MM.1S (cell line): Measurements from ENCODE around the gene MMP19.

Experiments used
- DNase-seq: peaks from one replicate; pipeline ENCODE4 v3.0.0-alpha.2; 2015
- H2AFZ ChIP-seq: fragments of 300-600 bp; sonication (generic); 2 replicates; pipeline ENCODE4 v1.6.0; 2016; ENCODE audit warnings: antibody characterized with exemption, low read length
- H3F3A ChIP-seq: fragments of 300-600 bp; sonication (generic); 2 replicates; pipeline ENCODE4 v1.6.1; 2016; ENCODE audit warnings: mild to moderate bottlenecking, antibody characterized with exemption, low read length, moderate library complexity, mixed read lengths; ENCODE audit not compliant: insufficient read depth
- H3K27ac ChIP-seq: fragments of 300-600 bp; sonication (generic); 2 replicates; pipeline ENCODE4 v1.5.1; 2016; ENCODE audit warnings: mild to moderate bottlenecking, low read length
- H3K27me3 ChIP-seq: fragments of 300-600 bp; sonication (generic); replicated peaks from 2 replicates; pipeline ENCODE4 v1.6.0; 2016; ENCODE audit warnings: low read length; ENCODE audit not compliant: insufficient read depth
- H3K36me3 ChIP-seq: fragments of 300-600 bp; sonication (generic); replicated peaks from 2 replicates; pipeline ENCODE4 v1.6.1; 2016; ENCODE audit warnings: mild to moderate bottlenecking, low read length, mixed read lengths; ENCODE audit not compliant: insufficient read depth
- H3K4me1 ChIP-seq: fragments of 300-600 bp; sonication (generic); 2 replicates; pipeline ENCODE4 v1.6.1; 2016; ENCODE audit warnings: low read length, mixed read lengths
- H3K4me2 ChIP-seq: fragments of 300-600 bp; sonication (generic); 2 replicates; pipeline ENCODE4 v1.6.0; 2016; ENCODE audit warnings: low read depth, low read length
- H3K4me3 ChIP-seq: fragments of 300-600 bp; sonication (generic); 2 replicates; pipeline ENCODE4 v1.5.1; 2016; ENCODE audit warnings: low read length, mixed read lengths
- H3K79me2 ChIP-seq: fragments of 300-600 bp; sonication (generic); 2 replicates; pipeline ENCODE4 v1.6.1; 2016; ENCODE audit warnings: mixed run types, low read length, mixed read lengths
- H3K9ac ChIP-seq: fragments of 300-600 bp; sonication (generic); 2 replicates; pipeline ENCODE4 v1.6.1; 2016; ENCODE audit warnings: low read length, mixed read lengths
- H3K9me2 ChIP-seq: fragments of 300-600 bp; sonication (generic); replicated peaks from 2 replicates; pipeline ENCODE4 v1.6.1; 2016; ENCODE audit warnings: mild to moderate bottlenecking, low read length, mixed read lengths; ENCODE audit not compliant: insufficient read depth
- H3K9me3 ChIP-seq: fragments of 300-600 bp; sonication (generic); replicated peaks from 2 replicates; pipeline ENCODE4 v1.6.1; 2016; ENCODE audit warnings: mild to moderate bottlenecking, low read length, mixed read lengths; ENCODE audit not compliant: insufficient read depth
- H4K20me1 ChIP-seq: fragments of 300-600 bp; sonication (generic); 2 replicates; pipeline ENCODE4 v1.6.1; 2016; ENCODE audit warnings: mild to moderate bottlenecking, low read length, moderate library complexity, mixed read lengths; ENCODE audit not compliant: insufficient read depth
- CTCF ChIP-seq: fragments of 300-600 bp; sonication (generic); IDR thresholded peaks from 2 replicates; pipeline ENCODE4 v1.5.1; 2016; ENCODE audit warnings: antibody characterized with exemption, low read length, mixed read lengths
- EZH2 ChIP-seq: fragments of 300-600 bp; sonication (generic); optimal IDR thresholded peaks from 2 replicates; pipeline ENCODE3; 2017; ENCODE audit warnings: low read depth, mild to moderate bottlenecking, antibody characterized with exemption, low read length, mixed read lengths
- EZH2phosphoT487 ChIP-seq: fragments of 300-600 bp; sonication (generic); IDR thresholded peaks from 2 replicates; pipeline ENCODE4 v1.6.1; 2018; ENCODE audit warnings: antibody characterized with exemption, low read length

The MMP19 gene

GRCh38 chr12:55830601-55831446 is 11.9 kb downstream of the MMP19 start:
- Histone ChIP-seq H3K36me3 (no peaks in the 10 kb centered on the region), H3K4me3 (peak overlapping the region; percentile 96), H3K9me3 (no peaks in the 10 kb centered on the region), H3K9ac (peak overlapping the region; percentile 85; the same call in 1 of the 2 replicates), H3K27ac (no peak overlapping the region), H3K4me1 (peaks cover 18% of the 10 kb centered on the region), H3F3A (peaks cover 15% of the 10 kb centered on the region), H3K27me3 (no peaks in the 10 kb centered on the region), H3K4me2 (peak overlapping the region; percentile 98), H3K9me2 (no peaks in the 10 kb centered on the region), H2AFZ (peak overlapping the region; percentile 95), H4K20me1 (no peaks in the 10 kb centered on the region), H3K79me2 (peaks cover 31% of the 10 kb centered on the region)
- TF ChIP-seq CTCF (no peak), EZH2 (no peak), EZH2phosphoT487 (no peak)
- DNase-seq = no peak

- Histone ChIP-seq H2AFZ (peak overlapping the region; percentile 95), H3K36me3 (no peaks in the 10 kb centered on the region), H3K27me3 (no peaks in the 10 kb centered on the region), H3K9me2 (no peaks in the 10 kb centered on the region), H3K4me1 (peaks cover 18% of the 10 kb centered on the region), H3K4me2 (peak overlapping the region; percentile 98), H3K27ac (peak overlapping the region; percentile 35; the same call in 1 of the 2 replicates), H3K9ac (peak overlapping the region; percentile 85), H3F3A (peaks cover 15% of the 10 kb centered on the region), H3K79me2 (peaks cover 33% of the 10 kb centered on the region), H4K20me1 (no peaks in the 10 kb centered on the region), H3K4me3 (peak overlapping the region; percentile 96), H3K9me3 (no peaks in the 10 kb centered on the region)
- DNase-seq = no peak
- TF ChIP-seq CTCF (no peak), EZH2phosphoT487 (no peak), EZH2 (no peak)
Observed at GRCh38 chr12:55829967-55830600, 12.7 kb downstream of the MMP19 start.

- Histone ChIP-seq H3K27me3 (no peaks in the 10 kb centered on the region), H3K9ac (no peak overlapping the region), H3K4me2 (peak overlapping the region; percentile 75), H2AFZ (no peak overlapping the region), H3K9me3 (no peaks in the 10 kb centered on the region), H4K20me1 (no peaks in the 10 kb centered on the region), H3K4me1 (peaks cover 18% of the 10 kb centered on the region), H3K36me3 (no peaks in the 10 kb centered on the region), H3F3A (peaks cover 15% of the 10 kb centered on the region), H3K79me2 (peaks cover 33% of the 10 kb centered on the region), H3K4me3 (peak overlapping the region; percentile 96; the same call in 1 of the 2 replicates), H3K9me2 (no peaks in the 10 kb centered on the region), H3K27ac (no peak overlapping the region)
- no peak for DNase-seq
- TF ChIP-seq EZH2phosphoT487 (no peak), CTCF (no peak), EZH2 (no peak)
Observed at GRCh38 chr12:55828357-55828756, 14.4 kb downstream of the MMP19 start.
